ENCODE results near the gene MPDU1. TPM values are rescaled to one million over a fixed set of nuclear protein-coding genes. Genes with fewer than 3 reads are reported as not detected.
A peak's percentile ranks its signal among the peaks of the same experiment; 100 is the strongest.

MPDU1 gene
- total and polyA plus RNA-seq, 2 of the 4 experiments (the other 2 are of a cell fraction) = 135 to 149 TPM

GRCh38 chr17:7579001-7579833, 4.4 kb upstream of the MPDU1 start, which contains the start of gene CD68 (continued):
- no peak for TF ChIP-seq CTCF (conservative IDR thresholded peaks at IDR 0.05; ENCODE audit: low read depth, low read length)
- TF ChIP-seq BHLHE40 (IDR thresholded peaks at IDR 0.05; ENCODE audit: low read depth, low read length) = no peak
- TF ChIP-seq SMC3 (IDR thresholded peaks at IDR 0.05; ENCODE audit: low read depth, low read length) = 0 out of 2 replicates have a peak, but pooled peaks have one; percentile 9
- TF ChIP-seq MXI1 (IDR thresholded peaks at IDR 0.05; ENCODE audit: borderline replicate concordance, low read depth, low read length) = peak; percentile 86; the same call in 1 of the 2 replicates
- no peak for TF ChIP-seq ELK1 (IDR thresholded peaks at IDR 0.05; ENCODE audit: borderline replicate concordance, low read depth, low read length)

Measured in IMR-90 (cell line).